HepG2 (cell line): ENCODE data around the gene NHSL1. TPM values are rescaled to one million over a fixed set of nuclear protein-coding genes. Genes with fewer than 3 reads are reported as not detected.
A peak's percentile ranks its signal among the peaks of the same experiment; 100 is the strongest.

Experiments used
- ATAC-seq: fragments of 200-7000 bp; cut with Tn5 transposase; 3 replicates; pipeline ENCODE4 v1.9.1; 2020; ENCODE audit warnings: mild to moderate bottlenecking, moderate library complexity
- BruUV-seq: library from RNA; stranded (reverse); fragments of 400-500 nt; replicated peaks from 2 replicates; lab custom pipeline; 2021; lab: Mats Ljungman, UMichigan
- CTCF ChIA-PET: fragments of 300-600 bp; formaldehyde crosslinking; extraction: SDS; loops from one replicate; lab custom pipeline; 2021; ENCODE audit warnings: low total read pairs, inconsistent platforms, low intra/inter-chr PET ratio; lab: Yijun Ruan, JAX
- POLR2A ChIA-PET: fragments of 350-600 bp; sonication (Branson Sonifier 250); formaldehyde crosslinking; loops from one replicate; lab custom pipeline; 2020; ENCODE audit warnings: antibody characterized with exemption, inconsistent platforms; lab: Yijun Ruan, JAX
- DNase-seq: peaks from one replicate; pipeline ENCODE4 v3.0.0-alpha.2; 2015; ENCODE audit warnings: low spot score
- FAIRE-seq: peaks from 3 replicates; lab custom pipeline; 2011; peaks lifted over from hg19 to GRCh38; lab: Jason Lieb, UNC
- H2AFZ ChIP-seq: one replicate; pipeline ENCODE4 v1.6.1; 2011; ENCODE audit warnings: low read length, inconsistent platforms
- H3K27ac ChIP-seq: fragments of 300-600 bp; 3 replicates; pipeline ENCODE4 v1.8.0; 2011; ENCODE audit warnings: mixed run types, mild to moderate bottlenecking, mixed read lengths, low read length, inconsistent platforms; ENCODE audit not compliant: insufficient read depth; ENCODE audit errors: extremely low read length
- H3K27me3 ChIP-seq, 2 experiments: fragments of 200-600 bp in 1 of 2; 2 replicates in 1 of 2; 3 replicates in 1 of 2; pipeline versions ENCODE4 v1.6.0 to v1.8.0; 2011; ENCODE audit warnings: low read length in 2 of 2, mild to moderate bottlenecking in 2 of 2, moderate library complexity in 2 of 2, inconsistent platforms in 1 of 2; ENCODE audit not compliant: insufficient read depth in 2 of 2, control insufficient read depth in 1 of 2
- H3K36me3 ChIP-seq, 2 experiments: fragments of 200-600 bp in 1 of 2; replicated peaks in 1 of 2; 2 replicates in 1 of 2; 3 replicates in 1 of 2; pipeline versions ENCODE4 v1.5.1 to v1.8.0; 2011; ENCODE audit warnings: low read length in 2 of 2, inconsistent platforms in 1 of 2; ENCODE audit not compliant: insufficient read depth in 2 of 2, control insufficient read depth in 1 of 2
- H3K4me1 ChIP-seq: 2 replicates; pipeline ENCODE4 v1.5.1; 2012; ENCODE audit warnings: low read length, inconsistent platforms; ENCODE audit not compliant: insufficient read depth
- H3K4me2 ChIP-seq: 2 replicates; pipeline ENCODE4 v1.6.0; 2011; ENCODE audit warnings: low read depth, low read length, inconsistent platforms
- H3K4me3 ChIP-seq, 3 experiments: fragments of 200-600 bp in 1 of 3; sonication (generic), shearing (Covaris generic) in 1 of 3; replicated peaks in 1 of 3; 2 replicates each; pipeline ENCODE4 v1.5.1; 2011 to 2016; ENCODE audit warnings: low read length in 3 of 3, inconsistent platforms in 2 of 3, low read depth in 2 of 3, mild to moderate bottlenecking in 2 of 3, control low read depth in 1 of 3, mixed read lengths in 1 of 3; ENCODE audit not compliant: insufficient read depth in 1 of 3
- H3K79me2 ChIP-seq: one replicate; pipeline ENCODE4 v1.6.1; 2011; ENCODE audit warnings: low read length, inconsistent platforms; ENCODE audit not compliant: insufficient read depth
- H3K9ac ChIP-seq: 2 replicates; pipeline ENCODE4 v1.6.0; 2011; ENCODE audit warnings: mild to moderate bottlenecking, low read depth, low read length, inconsistent platforms; ENCODE audit not compliant: insufficient read depth
- H3K9me3 ChIP-seq: 2 replicates; pipeline ENCODE4 v1.5.1; 2012; ENCODE audit warnings: mild to moderate bottlenecking, low read length
- H4K20me1 ChIP-seq: 2 replicates; pipeline ENCODE4 v1.6.0; 2011; ENCODE audit warnings: inconsistent platforms, mild to moderate bottlenecking, low read length, moderate library complexity; ENCODE audit not compliant: insufficient read depth
- CEBPG ChIP-seq: IDR thresholded peaks from 2 replicates; pipeline ENCODE4 v1.6.1; 2016
- FOSL2 ChIP-seq: sonication (generic); formaldehyde crosslinking; IDR thresholded peaks from 2 replicates; pipeline ENCODE4 v1.4.0; 2020; ENCODE audit warnings: missing genetic modification reagents
- HOXA7 ChIP-seq: sonication (generic); formaldehyde crosslinking; IDR thresholded peaks from 2 replicates; pipeline ENCODE4 v1.8.1; 2022; ENCODE audit warnings: mild to moderate bottlenecking, missing genetic modification reagents, moderate library complexity
- IRF1 ChIP-seq: sonication (generic); formaldehyde crosslinking; IDR thresholded peaks from 2 replicates; pipeline ENCODE4 v1.4.0; 2020; ENCODE audit warnings: low read depth, mild to moderate bottlenecking, missing genetic modification reagents
- KLF9 ChIP-seq: IDR thresholded peaks from 2 replicates; pipeline ENCODE4 v1.6.1; 2016; ENCODE audit warnings: low read depth
- MEIS1 ChIP-seq: sonication (generic); formaldehyde crosslinking; IDR thresholded peaks from 2 replicates; pipeline ENCODE4 v1.9.0; 2021; ENCODE audit warnings: mild to moderate bottlenecking, missing genetic modification reagents, moderate library complexity, borderline replicate concordance
- NFE2L1 ChIP-seq: sonication (generic); formaldehyde crosslinking; IDR thresholded peaks from 2 replicates; pipeline ENCODE4 v1.4.0; 2020; ENCODE audit warnings: missing genetic modification reagents, mild to moderate bottlenecking, borderline replicate concordance
- TMF1 ChIP-seq: sonication (generic); formaldehyde crosslinking; IDR thresholded peaks from 2 replicates; pipeline ENCODE4 v1.8.1; 2022; ENCODE audit warnings: low read depth, missing genetic modification reagents
- ZMYM4 ChIP-seq: sonication (generic); formaldehyde crosslinking; IDR thresholded peaks from 2 replicates; pipeline ENCODE4 v1.8.1; 2023; ENCODE audit warnings: mild to moderate bottlenecking, missing genetic modification reagents
- ZNF292 ChIP-seq: sonication (generic); formaldehyde crosslinking; IDR thresholded peaks from 2 replicates; pipeline ENCODE4 v1.8.1; 2022; ENCODE audit warnings: mild to moderate bottlenecking, low read depth, missing genetic modification reagents, borderline replicate concordance
- ZNF782 ChIP-seq: sonication (generic); formaldehyde crosslinking; IDR thresholded peaks from 2 replicates; pipeline ENCODE4 v1.4.0; 2020; ENCODE audit warnings: missing genetic modification reagents, mild to moderate bottlenecking, borderline replicate concordance
- WGBS: methylation state at CpG from one replicate; pipeline ENCODE4 v1.1.6; 2017; ENCODE audit warnings: low lambda C conversion rate; 5-methylcytosine and 5-hydroxymethylcytosine counted together
- in situ Hi-C: cut with HindIII; loops from 2 replicates; pipeline ENCODE4 v1.10.0; 2017; ENCODE audit warnings: low pct_unique_long_range_greater_than_20kb; ENCODE audit not compliant: extremely low pct_ligation_motif_present
- intact Hi-C: fragments of 100-400 bp; cut with micrococcal nuclease; formaldehyde crosslinking; loops from one replicate; pipeline ENCODE4 v1.10.0; 2022; ENCODE audit not compliant: unreplicated experiment
- polyA plus RNA-seq, 8 experiments: library from polyadenylated mRNA; depleted of rRNA in 3 of 8; stranded (reverse) in 7 of 8; unstranded in 1 of 8; fragments of >200 nt; fragmentation: Illumina TruSeq in 4 of 8; extraction: Trizol in 4 of 8; gene quantifications; 2 replicates each; pipeline versions ENCODE4 v1.2.1 to v1.2.3, GENCODE V29; 2011 to 2016; ENCODE audit warnings: low read depth in 4 of 8, missing spikeins in 1 of 8, mixed read lengths in 1 of 8; ENCODE audit not compliant: insufficient read depth in 1 of 8
- total RNA-seq, 5 experiments: library from RNA; depleted of rRNA; stranded (reverse); fragments of >200 nt; fragmentation: Illumina TruSeq; extraction: Trizol; gene quantifications; 2 replicates each; pipeline ENCODE4 v1.2.3, GENCODE V29; 2016; ENCODE audit warnings: low read depth in 1 of 5
- TF ChIP-seq, protein P1 (sequence below): sonication (generic); formaldehyde crosslinking; IDR thresholded peaks from 2 replicates; pipeline ENCODE4 v1.5.1; 2020; ENCODE audit warnings: mild to moderate bottlenecking, missing genetic modification reagents, moderate library complexity
- TF ChIP-seq, protein P2 (sequence below): IDR thresholded peaks from 2 replicates; pipeline ENCODE4 v1.6.1; 2016
- TF ChIP-seq, protein P3 (sequence below): IDR thresholded peaks from 2 replicates; pipeline ENCODE4 v1.6.1; 2016; ENCODE audit warnings: missing compliant biosample characterization, missing genetic modification reagents, borderline replicate concordance
- TF ChIP-seq, protein P4 (sequence below): sonication (generic); formaldehyde crosslinking; IDR thresholded peaks from 2 replicates; pipeline ENCODE4 v1.4.0; 2020; ENCODE audit warnings: missing genetic modification reagents

Gene NHSL1
- total and polyA plus RNA-seq, 2 of the 13 experiments (the other 11 are each of a cell fraction or from before 2014, with no cell fraction given): 24.9 to 53.6 TPM

GRCh38 chr6:138515657-138516248, 16.5 kb upstream of the NHSL1 start:
- whole genome bisulfite sequencing: 83% methylated on average over 12 of the region's 12 CpGs
- H3K36me3 ChIP-seq: no peaks in the 10 kb centered on the region; a peak in 1 of 5 replicates
- FAIRE-seq (peak; percentile 32), ATAC-seq (peak; percentile 27), DNase-seq (peak; percentile 60)
- H3K27me3 ChIP-seq: no peaks in the 10 kb centered on the region
- H3K79me2 ChIP-seq: peaks cover 52% of the 10 kb centered on the region
- ChIA-PET CTCF (interaction anchor here (2.0 kb wide), 1 partner anchor 87 kb away, joined by 5 read pairs; no protein-coding TSS in a partner anchor), POLR2A (interaction anchor here (0.7 to 1.1 kb wide), 2 partner anchors 39 to 57 kb away, joined by 3 to 5 read pairs; no protein-coding TSS in a partner anchor)
- in situ Hi-C loops (no loop called here), intact Hi-C loops (loop anchor here (5.0 kb wide), 1 partner anchor 252 kb away; no protein-coding TSS in a partner anchor)
- H3K9ac ChIP-seq: no peak overlapping the region
- no peak overlapping the region for H3K4me2 ChIP-seq
- no TSS peak for BruUV-seq
- H2AFZ ChIP-seq: no peak overlapping the region
- 0 out of 6 replicates have a peak overlapping the region, but pooled peaks of 1 of the 3 experiments have one; percentile 12 for H3K4me3 ChIP-seq
- no peaks in the 10 kb centered on the region for H4K20me1 ChIP-seq
- peaks cover 23% of the 10 kb centered on the region for H3K4me1 ChIP-seq
- H3K9me3 ChIP-seq: peaks cover 5% of the 10 kb centered on the region
- peak overlapping the region; percentile 8 for H3K27ac ChIP-seq
- TF ChIP-seq CEBPG (no peak), ZMYM4 (CRISPR knock-in tag) (peak; percentile 73; the same call in 1 of the 2 replicates), IRF1 (no peak), HOXA7 (no peak), FOSL2 (0 out of 2 replicates have a peak, but pooled peaks have one; percentile 30), TMF1 (no peak), ZNF292 (CRISPR knock-in tag) (no peak), MEIS1 (CRISPR knock-in tag) (peak; percentile 41; the same call in 1 of the 2 replicates), ZNF782 (no peak), KLF9 (CRISPR knock-in tag) (no peak), NFE2L1 (no peak)
- TF ChIP-seq, protein P1, sequence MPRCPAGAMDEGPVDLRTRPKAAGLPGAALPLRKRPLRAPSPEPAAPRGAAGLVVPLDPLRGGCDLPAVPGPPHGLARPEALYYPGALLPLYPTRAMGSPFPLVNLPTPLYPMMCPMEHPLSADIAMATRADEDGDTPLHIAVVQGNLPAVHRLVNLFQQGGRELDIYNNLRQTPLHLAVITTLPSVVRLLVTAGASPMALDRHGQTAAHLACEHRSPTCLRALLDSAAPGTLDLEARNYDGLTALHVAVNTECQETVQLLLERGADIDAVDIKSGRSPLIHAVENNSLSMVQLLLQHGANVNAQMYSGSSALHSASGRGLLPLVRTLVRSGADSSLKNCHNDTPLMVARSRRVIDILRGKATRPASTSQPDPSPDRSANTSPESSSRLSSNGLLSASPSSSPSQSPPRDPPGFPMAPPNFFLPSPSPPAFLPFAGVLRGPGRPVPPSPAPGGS (CRISPR knock-in tag): no peak
- TF ChIP-seq, protein P2, sequence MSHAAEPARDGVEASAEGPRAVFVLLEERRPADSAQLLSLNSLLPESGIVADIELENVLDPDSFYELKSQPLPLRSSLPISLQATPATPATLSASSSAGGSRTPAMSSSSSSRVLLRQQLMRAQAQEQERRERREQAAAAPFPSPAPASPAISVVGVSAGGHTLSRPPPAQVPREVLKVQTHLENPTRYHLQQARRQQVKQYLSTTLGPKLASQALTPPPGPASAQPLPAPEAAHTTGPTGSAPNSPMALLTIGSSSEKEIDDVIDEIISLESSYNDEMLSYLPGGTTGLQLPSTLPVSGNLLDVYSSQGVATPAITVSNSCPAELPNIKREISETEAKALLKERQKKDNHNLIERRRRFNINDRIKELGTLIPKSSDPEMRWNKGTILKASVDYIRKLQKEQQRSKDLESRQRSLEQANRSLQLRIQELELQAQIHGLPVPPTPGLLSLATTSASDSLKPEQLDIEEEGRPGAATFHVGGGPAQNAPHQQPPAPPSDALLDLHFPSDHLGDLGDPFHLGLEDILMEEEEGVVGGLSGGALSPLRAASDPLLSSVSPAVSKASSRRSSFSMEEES: 0 out of 2 replicates have a peak, but pooled peaks have one; percentile 35
- TF ChIP-seq, protein P3, sequence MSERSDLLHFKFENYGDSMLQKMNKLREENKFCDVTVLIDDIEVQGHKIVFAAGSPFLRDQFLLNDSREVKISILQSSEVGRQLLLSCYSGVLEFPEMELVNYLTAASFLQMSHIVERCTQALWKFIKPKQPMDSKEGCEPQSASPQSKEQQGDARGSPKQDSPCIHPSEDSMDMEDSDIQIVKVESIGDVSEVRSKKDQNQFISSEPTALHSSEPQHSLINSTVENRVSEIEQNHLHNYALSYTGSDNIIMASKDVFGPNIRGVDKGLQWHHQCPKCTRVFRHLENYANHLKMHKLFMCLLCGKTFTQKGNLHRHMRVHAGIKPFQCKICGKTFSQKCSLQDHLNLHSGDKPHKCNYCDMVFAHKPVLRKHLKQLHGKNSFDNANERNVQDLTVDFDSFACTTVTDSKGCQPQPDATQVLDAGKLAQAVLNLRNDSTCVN (CRISPR knock-in tag): no peak
- TF ChIP-seq, protein P4, sequence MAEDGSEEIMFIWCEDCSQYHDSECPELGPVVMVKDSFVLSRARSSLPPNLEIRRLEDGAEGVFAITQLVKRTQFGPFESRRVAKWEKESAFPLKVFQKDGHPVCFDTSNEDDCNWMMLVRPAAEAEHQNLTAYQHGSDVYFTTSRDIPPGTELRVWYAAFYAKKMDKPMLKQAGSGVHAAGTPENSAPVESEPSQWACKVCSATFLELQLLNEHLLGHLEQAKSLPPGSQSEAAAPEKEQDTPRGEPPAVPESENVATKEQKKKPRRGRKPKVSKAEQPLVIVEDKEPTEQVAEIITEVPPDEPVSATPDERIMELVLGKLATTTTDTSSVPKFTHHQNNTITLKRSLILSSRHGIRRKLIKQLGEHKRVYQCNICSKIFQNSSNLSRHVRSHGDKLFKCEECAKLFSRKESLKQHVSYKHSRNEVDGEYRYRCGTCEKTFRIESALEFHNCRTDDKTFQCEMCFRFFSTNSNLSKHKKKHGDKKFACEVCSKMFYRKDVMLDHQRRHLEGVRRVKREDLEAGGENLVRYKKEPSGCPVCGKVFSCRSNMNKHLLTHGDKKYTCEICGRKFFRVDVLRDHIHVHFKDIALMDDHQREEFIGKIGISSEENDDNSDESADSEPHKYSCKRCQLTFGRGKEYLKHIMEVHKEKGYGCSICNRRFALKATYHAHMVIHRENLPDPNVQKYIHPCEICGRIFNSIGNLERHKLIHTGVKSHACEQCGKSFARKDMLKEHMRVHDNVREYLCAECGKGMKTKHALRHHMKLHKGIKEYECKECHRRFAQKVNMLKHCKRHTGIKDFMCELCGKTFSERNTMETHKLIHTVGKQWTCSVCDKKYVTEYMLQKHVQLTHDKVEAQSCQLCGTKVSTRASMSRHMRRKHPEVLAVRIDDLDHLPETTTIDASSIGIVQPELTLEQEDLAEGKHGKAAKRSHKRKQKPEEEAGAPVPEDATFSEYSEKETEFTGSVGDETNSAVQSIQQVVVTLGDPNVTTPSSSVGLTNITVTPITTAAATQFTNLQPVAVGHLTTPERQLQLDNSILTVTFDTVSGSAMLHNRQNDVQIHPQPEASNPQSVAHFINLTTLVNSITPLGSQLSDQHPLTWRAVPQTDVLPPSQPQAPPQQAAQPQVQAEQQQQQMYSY (CRISPR knock-in tag): no peak
